Measurements from ENCODE around the gene RRN3. TPM values are rescaled to one million over a fixed set of nuclear protein-coding genes. Genes with fewer than 3 reads are reported as not detected.

Gene RRN3
- total RNA-seq, 6 experiments from 2014 or later = 27.8 to 36.3 (median 31.3) TPM

DNA sequence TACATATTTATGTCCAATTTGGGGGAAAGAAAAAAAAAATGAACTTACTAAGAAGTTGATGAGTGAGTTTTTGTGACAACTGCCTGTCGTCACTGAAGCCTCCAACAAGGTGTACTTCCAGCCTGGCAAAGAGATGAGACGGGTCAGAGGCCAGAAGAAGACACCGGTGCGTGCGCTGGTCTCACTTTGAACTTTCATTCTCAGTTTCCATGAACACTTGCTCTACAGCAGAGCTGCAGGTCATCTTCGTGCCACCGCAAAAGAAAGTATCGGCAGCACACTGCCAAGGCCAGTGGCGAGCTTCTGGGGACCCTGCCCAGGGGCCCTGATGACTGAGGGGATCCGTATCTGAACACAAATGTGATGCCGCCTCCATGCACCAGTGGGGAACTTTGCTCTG is 49.8 kb downstream of the RRN3 start:
- Mint-ChIP-seq H3K4me1 (ENCODE audit: low read depth) (peaks cover 9% of the 10 kb centered on the region), H3K36me3 (ENCODE audit: low read depth) (peaks cover 29% of the 10 kb centered on the region), H3K27ac (peak overlapping the region; percentile 11; the same call in 1 of the 2 replicates), H3K9me3 (no peaks in the 10 kb centered on the region), H3K27me3 (ENCODE audit: insufficient read depth) (peaks cover 5% of the 10 kb centered on the region; the same call in 1 of the 2 replicates), H3K4me3 (no peak overlapping the region)
- DNase-seq = no peak
- TF ChIP-seq, protein P1, sequence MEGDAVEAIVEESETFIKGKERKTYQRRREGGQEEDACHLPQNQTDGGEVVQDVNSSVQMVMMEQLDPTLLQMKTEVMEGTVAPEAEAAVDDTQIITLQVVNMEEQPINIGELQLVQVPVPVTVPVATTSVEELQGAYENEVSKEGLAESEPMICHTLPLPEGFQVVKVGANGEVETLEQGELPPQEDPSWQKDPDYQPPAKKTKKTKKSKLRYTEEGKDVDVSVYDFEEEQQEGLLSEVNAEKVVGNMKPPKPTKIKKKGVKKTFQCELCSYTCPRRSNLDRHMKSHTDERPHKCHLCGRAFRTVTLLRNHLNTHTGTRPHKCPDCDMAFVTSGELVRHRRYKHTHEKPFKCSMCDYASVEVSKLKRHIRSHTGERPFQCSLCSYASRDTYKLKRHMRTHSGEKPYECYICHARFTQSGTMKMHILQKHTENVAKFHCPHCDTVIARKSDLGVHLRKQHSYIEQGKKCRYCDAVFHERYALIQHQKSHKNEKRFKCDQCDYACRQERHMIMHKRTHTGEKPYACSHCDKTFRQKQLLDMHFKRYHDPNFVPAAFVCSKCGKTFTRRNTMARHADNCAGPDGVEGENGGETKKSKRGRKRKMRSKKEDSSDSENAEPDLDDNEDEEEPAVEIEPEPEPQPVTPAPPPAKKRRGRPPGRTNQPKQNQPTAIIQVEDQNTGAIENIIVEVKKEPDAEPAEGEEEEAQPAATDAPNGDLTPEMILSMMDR (IDR thresholded peaks at IDR 0.05) = no peak

DNA sequence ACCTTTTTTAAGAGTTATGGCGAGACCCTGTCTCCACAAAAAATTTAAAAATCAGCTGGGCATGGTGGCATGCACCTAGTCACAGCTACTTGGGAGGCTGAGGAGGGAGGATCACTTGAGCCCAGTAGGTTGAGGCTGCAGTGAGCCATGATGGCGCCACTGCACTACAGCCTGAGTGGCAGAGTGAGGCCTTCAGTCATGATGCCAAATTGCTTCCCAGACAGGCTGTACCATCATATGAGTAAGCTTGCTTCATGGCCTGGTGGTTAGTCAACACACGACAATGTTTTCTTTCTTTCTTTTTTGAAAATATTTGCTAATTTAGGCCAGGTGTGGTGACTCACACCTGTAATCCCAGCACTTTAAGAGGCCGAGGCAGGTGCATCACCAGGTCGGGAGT is 50.7 kb downstream of the RRN3 start:
- no peak for DNase-seq

DNA sequence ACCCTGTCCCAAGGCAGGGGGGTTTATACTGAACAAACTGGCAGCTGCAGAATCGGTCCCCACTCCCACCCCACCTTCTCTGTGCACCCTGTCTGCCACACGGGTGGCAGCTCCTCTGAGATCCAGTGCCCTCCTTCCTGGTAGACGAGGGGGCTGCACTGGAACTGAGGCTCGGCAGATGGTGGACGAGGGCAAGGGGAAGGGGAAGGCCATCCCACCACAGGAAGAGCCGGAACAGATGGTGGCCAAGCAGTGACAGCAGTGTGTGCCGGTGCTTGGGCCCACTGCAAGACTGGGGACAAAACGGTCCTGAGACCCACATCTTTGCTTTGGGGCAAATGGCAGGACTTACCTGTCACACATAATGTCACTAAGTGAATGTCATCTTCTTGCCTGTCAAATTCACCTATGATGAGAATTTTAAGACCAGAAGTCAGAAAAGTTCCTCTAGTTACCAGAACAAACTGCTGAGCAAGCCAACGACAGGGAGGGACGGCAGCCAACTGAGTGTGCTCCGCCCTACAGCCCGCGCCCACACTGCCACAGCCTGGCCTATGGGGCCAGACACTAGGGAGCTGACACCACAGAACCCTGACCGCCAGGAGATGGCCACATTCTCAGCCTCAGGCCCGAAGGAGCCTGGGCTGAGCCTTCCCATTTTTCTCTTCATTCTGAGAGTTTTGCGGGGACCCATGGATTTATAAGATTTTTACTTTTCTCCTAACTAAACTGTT is 52.6 kb downstream of the RRN3 start:
- H3K36me3 Mint-ChIP-seq (ENCODE audit: low read depth) = peaks cover 34% of the 10 kb centered on the region
- peaks cover 4% of the 10 kb centered on the region; the same call in 1 of the 2 replicates for H3K27me3 Mint-ChIP-seq (ENCODE audit: insufficient read depth)
- peaks cover 9% of the 10 kb centered on the region for H3K4me1 Mint-ChIP-seq (ENCODE audit: low read depth)
- H3K27ac Mint-ChIP-seq = peak overlapping the region; percentile 60; the same call in 1 of the 2 replicates
- no peak overlapping the region for H3K4me3 Mint-ChIP-seq
- H3K9me3 Mint-ChIP-seq = no peaks in the 10 kb centered on the region
- DNase-seq = no peak
- TF ChIP-seq, protein P1 (IDR thresholded peaks at IDR 0.05) = no peak

More for the DNA sequence above, 50.7 kb downstream of the RRN3 start:
- Mint-ChIP-seq H3K27ac (no peak overlapping the region), H3K4me1 (ENCODE audit: low read depth) (peaks cover 9% of the 10 kb centered on the region), H3K4me3 (no peak overlapping the region), H3K9me3 (no peaks in the 10 kb centered on the region), H3K36me3 (ENCODE audit: low read depth) (peaks cover 34% of the 10 kb centered on the region), H3K27me3 (ENCODE audit: insufficient read depth) (peaks cover 5% of the 10 kb centered on the region; the same call in 1 of the 2 replicates)
- TF ChIP-seq, protein P1 (IDR thresholded peaks at IDR 0.05) = no peak

DNA sequence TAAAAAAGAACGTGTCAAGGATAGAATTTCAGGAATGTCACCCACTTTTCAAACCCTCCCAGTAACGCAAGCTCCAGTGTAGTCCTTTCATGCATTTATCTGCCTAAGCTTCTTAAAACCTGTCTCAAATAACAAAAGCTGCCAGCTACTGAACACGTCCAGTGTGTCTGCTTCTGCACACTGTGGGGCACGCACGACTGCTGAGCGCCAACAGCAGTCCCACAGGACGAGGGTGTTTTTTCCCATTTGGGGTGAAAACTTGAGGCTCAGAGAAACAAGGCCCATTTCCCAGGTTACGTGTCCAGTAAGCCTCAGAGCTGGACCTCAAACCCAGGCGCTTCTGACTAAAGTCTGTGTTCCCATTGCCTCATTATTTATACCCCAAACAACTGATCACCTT is 55.4 kb downstream of the RRN3 start:
- no peak overlapping the region; the same call in 1 of the 2 replicates for H3K27ac Mint-ChIP-seq
- H3K36me3 Mint-ChIP-seq (ENCODE audit: low read depth) = peaks cover 32% of the 10 kb centered on the region
- H3K27me3 Mint-ChIP-seq (ENCODE audit: insufficient read depth) = peaks cover 3% of the 10 kb centered on the region; the same call in 1 of the 2 replicates
- H3K4me1 Mint-ChIP-seq (ENCODE audit: low read depth) = peaks cover 9% of the 10 kb centered on the region
- no peaks in the 10 kb centered on the region for H3K9me3 Mint-ChIP-seq
- TF ChIP-seq, protein P1 (IDR thresholded peaks at IDR 0.05) = no peak
- DNase-seq = no peak
- H3K4me3 Mint-ChIP-seq = no peak overlapping the region

DNA sequence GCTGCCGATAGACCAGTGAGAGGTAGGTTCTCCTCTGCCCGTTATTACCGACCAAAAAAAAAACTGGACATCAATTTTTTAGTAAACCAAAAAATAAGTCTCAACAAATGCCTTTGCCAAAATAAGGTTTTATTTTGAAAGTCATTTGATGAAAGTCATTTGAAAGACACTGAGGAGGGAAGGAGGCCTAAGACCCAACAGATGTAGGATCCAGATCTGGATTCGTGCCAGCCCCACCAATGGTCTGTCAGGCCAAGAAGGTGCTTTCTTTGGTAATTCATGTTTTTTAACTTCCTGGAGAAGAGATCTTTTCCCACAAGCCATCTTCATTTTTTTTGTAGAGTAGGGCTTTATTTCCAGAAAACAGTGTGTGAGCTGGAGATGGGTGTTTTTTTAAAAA is 56.3 kb downstream of the RRN3 start:
- DNase-seq = no peak
- no peaks in the 10 kb centered on the region for H3K9me3 Mint-ChIP-seq
- TF ChIP-seq, protein P1 (IDR thresholded peaks at IDR 0.05) = no peak
- peaks cover 37% of the 10 kb centered on the region for H3K36me3 Mint-ChIP-seq (ENCODE audit: low read depth)
- H3K4me1 Mint-ChIP-seq (ENCODE audit: low read depth) = peaks cover 9% of the 10 kb centered on the region
- H3K4me3 Mint-ChIP-seq = no peak overlapping the region
- peaks cover 3% of the 10 kb centered on the region; the same call in 1 of the 2 replicates for H3K27me3 Mint-ChIP-seq (ENCODE audit: insufficient read depth)
- H3K27ac Mint-ChIP-seq = no peak overlapping the region
